Ovary (tissue), 9 donors: ENCODE data around the gene YPEL3. TPM values are rescaled to one million over a fixed set of nuclear protein-coding genes. Genes with fewer than 3 reads are reported as not detected.
"Not testable (repeated sequence)": the region's sequence is repeated elsewhere in the genome, so short reads cannot be mapped to it uniquely, and the experiment has no call there.

Experiments used
- DNase-seq, 5 donors: peaks; one replicate each; pipeline ENCODE4 v3.0.0-alpha.2; 2019 to 2020
- H3K27ac ChIP-seq, 2 donors: fragments of 200-600 bp; one replicate each; pipeline versions ENCODE4 v1.5.1 to v1.8.0; 2019 to 2022
- H3K27me3 ChIP-seq: fragments of 200-600 bp; one replicate; pipeline ENCODE4 v1.8.0; 2022
- H3K36me3 ChIP-seq: fragments of 200-600 bp; sonication (generic); one replicate; pipeline ENCODE4 v1.5.1; 2019
- H3K4me1 ChIP-seq: one replicate; pipeline ENCODE4 v1.8.1; 2013; ENCODE audit warnings: mild to moderate bottlenecking, moderate library complexity; ENCODE audit not compliant: insufficient read depth
- H3K4me3 ChIP-seq: fragments of 200-600 bp; sonication (generic); one replicate; pipeline ENCODE4 v1.5.1; 2017
- H3K9me3 ChIP-seq, 2 donors: fragments of 200-600 bp in 1 of 2; sonication (generic) in 1 of 2; one replicate each; pipeline versions ENCODE4 v1.5.1 to v1.8.1; 2013 to 2019; ENCODE audit warnings: mild to moderate bottlenecking in 1 of 2, moderate library complexity in 1 of 2
- EP300 ChIP-seq: sonication (generic); formaldehyde crosslinking; IDR thresholded peaks from one replicate; pipeline ENCODE4 v1.6.1; 2017; ENCODE audit warnings: antibody characterized with exemption
- POLR2A ChIP-seq: fragments of 450-650 bp; IDR thresholded peaks from one replicate; pipeline ENCODE4 v1.6.1; 2017; ENCODE audit warnings: antibody characterized with exemption, mild to moderate bottlenecking, moderate library complexity
- WGBS, 3 donors: extraction: QIAGEN DNeasy Blood & Tissue Kit in 1 of 3; methylation state at CpG; one replicate each; pipeline versions ENCODE4 v1.1.5 to v1.1.7; 2013 to 2017; 5-methylcytosine and 5-hydroxymethylcytosine counted together
- intact Hi-C, 4 donors: fragments of 100-400 bp; cut with DNase I; formaldehyde crosslinking; loops; one replicate each; pipeline versions ENCODE4 v1.11.0 to v1.15.1; 2022 to 2023
- polyA plus RNA-seq, 2 donors: library from polyadenylated mRNA; stranded (reverse); fragments of 200-250 nt in 1 of 2; fragments of 350-450 nt in 1 of 2; fragmentation: Illumina TruSeq in 1 of 2; extraction: RNeasy Lipid Tissue Mini Kit (QIAGEN cat#74804) in 1 of 2; gene quantifications; one replicate each; pipeline ENCODE4 v1.2.3, GENCODE V29; 2013 to 2014
- total RNA-seq, 7 donors: library from RNA; depleted of rRNA in 2 of 7; stranded (reverse); fragments of >200 nt in 2 of 7; fragmentation: NEBNext Ultra II Directional in 3 of 7; extraction: Animal tissue kit (Norgen Biotek cat#: 25700) in 3 of 7; gene quantifications; one replicate each; pipeline versions ENCODE4 v1.1.0 to v1.2.4, GENCODE V29; 2016 to 2023
- TF ChIP-seq, protein P1 (sequence below), 3 donors: fragments of 450-650 bp in 2 of 3; fragments of 200-600 bp in 1 of 3; IDR thresholded peaks; one replicate each; pipeline versions ENCODE4 v1.5.1 to v1.8.0; 2016 to 2022; ENCODE audit warnings: antibody characterized with exemption in 3 of 3, mild to moderate bottlenecking in 1 of 3
- donor health status: DM: no; HTN: no; CAD: no; lungs with moderate emphysema.
- donor health status: DM: no; HTN: no; CAD: no.
- donor health status: Bipolar disorder and iron deficiency.
- donor health status: DM: yes; HTN: yes; CAD: no.
- donor health status: DM: no; HTN: no; CAD: no.
- donor health status: DM: yes; HTN: yes; CAD: no.

YPEL3 gene
- total and polyA plus RNA-seq, 9 donors: 12.7 to 134 (median 63.1) TPM

- no peak for DNase-seq
- 72 to 75% (median 74%) methylated on average over 8 of the region's 8 CpGs for WGBS, 3 donors
- no peaks in the 10 kb centered on the region for H3K9me3 ChIP-seq
Observed at GRCh38 chr16:30137897-30138296, 41.9 kb upstream of the YPEL3 start.

GRCh38 chr16:30136971-30137605 is 41.1 kb upstream of the YPEL3 start:
- Histone ChIP-seq H3K4me3 (no peak overlapping the region), H3K4me1 (no peaks in the 10 kb centered on the region), H3K9me3 (no peaks in the 10 kb centered on the region), H3K36me3 (no peaks in the 10 kb centered on the region), H3K27ac (no peak overlapping the region), H3K27me3 (no peaks in the 10 kb centered on the region)
- intact Hi-C loops: loop anchor here in 1 of 4 donors (10.0 kb wide), 1 partner anchor 588 kb away; no protein-coding TSS in a partner anchor
- no peak for TF ChIP-seq EP300
- WGBS, 3 donors: 81 to 83% (median 83%) methylated on average over 11 of the region's 11 CpGs
- no peak for DNase-seq

More at GRCh38 chr16:30137897-30138296, 41.9 kb upstream of the YPEL3 start:
- H3K4me1 ChIP-seq: no peaks in the 10 kb centered on the region
- TF ChIP-seq, protein P1, sequence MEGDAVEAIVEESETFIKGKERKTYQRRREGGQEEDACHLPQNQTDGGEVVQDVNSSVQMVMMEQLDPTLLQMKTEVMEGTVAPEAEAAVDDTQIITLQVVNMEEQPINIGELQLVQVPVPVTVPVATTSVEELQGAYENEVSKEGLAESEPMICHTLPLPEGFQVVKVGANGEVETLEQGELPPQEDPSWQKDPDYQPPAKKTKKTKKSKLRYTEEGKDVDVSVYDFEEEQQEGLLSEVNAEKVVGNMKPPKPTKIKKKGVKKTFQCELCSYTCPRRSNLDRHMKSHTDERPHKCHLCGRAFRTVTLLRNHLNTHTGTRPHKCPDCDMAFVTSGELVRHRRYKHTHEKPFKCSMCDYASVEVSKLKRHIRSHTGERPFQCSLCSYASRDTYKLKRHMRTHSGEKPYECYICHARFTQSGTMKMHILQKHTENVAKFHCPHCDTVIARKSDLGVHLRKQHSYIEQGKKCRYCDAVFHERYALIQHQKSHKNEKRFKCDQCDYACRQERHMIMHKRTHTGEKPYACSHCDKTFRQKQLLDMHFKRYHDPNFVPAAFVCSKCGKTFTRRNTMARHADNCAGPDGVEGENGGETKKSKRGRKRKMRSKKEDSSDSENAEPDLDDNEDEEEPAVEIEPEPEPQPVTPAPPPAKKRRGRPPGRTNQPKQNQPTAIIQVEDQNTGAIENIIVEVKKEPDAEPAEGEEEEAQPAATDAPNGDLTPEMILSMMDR (IDR thresholded peaks at IDR 0.05): no peak
- TF ChIP-seq POLR2A (no peak), EP300 (no peak)
- intact Hi-C loops: loop anchor here in 1 of 4 donors (10.0 kb wide), 1 partner anchor 587 kb away; no protein-coding TSS in a partner anchor
- H3K27ac ChIP-seq: no peak overlapping the region
- H3K4me3 ChIP-seq: no peak overlapping the region
- no peaks in the 10 kb centered on the region for H3K27me3 ChIP-seq
- H3K36me3 ChIP-seq: no peaks in the 10 kb centered on the region

DNA sequence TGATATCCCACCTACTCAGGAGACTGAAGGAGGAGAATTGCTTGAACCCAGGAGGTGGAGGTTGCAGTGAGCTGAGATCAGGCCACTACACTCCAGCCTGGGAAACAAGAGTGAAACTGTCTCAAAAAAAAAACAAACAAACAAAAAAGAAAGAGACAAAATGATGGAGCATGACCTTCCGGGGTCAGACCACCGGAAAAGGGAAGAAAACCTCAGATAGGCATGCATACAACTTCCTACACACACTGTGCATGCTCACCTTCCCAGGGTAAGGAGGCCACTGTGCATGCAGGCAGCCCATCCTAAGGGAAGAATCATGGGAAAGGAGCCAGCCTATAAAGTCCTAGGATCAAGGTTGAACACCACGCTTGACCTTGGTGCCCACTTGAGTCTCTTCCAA is 36.6 kb upstream of the YPEL3 start:
- no peak for DNase-seq
- H3K27ac ChIP-seq: no peak overlapping the region
- H3K36me3 ChIP-seq: no peaks in the 10 kb centered on the region
- no peak for TF ChIP-seq POLR2A
- TF ChIP-seq, protein P1 (IDR thresholded peaks at IDR 0.05): no peak
- TF ChIP-seq EP300: no peak
- intact Hi-C loops: loop anchor here in 2 of 4 donors (5.0 to 10.0 kb wide), 2 partner anchors 50 to 592 kb away; partner anchors contain the start of gene CORO1A (in 1 of the 2)
- H3K27me3 ChIP-seq: no peaks in the 10 kb centered on the region
- WGBS, 3 donors: 51 to 54% (median 53%) methylated on average over 3 of the region's 3 CpGs
- no peak overlapping the region for H3K4me3 ChIP-seq
- H3K4me1 ChIP-seq: no peaks in the 10 kb centered on the region
- no peaks in the 10 kb centered on the region for H3K9me3 ChIP-seq

- DNase-seq: no peak
- Histone ChIP-seq H3K9me3 (no peaks in the 10 kb centered on the region), H3K4me3 (no peak overlapping the region), H3K27me3 (no peaks in the 10 kb centered on the region), H3K4me1 (no peaks in the 10 kb centered on the region), H3K36me3 (no peaks in the 10 kb centered on the region), H3K27ac (no peak overlapping the region)
- intact Hi-C loops: loop anchor here in 2 of 4 donors (5.0 to 10.0 kb wide), 2 partner anchors 50 to 593 kb away; partner anchors contain the start of gene CORO1A (in 1 of the 2)
- WGBS, 3 donors: 33 to 35% (median 35%) methylated on average over 4 of the region's 4 CpGs
- no peak for TF ChIP-seq POLR2A
Observed at GRCh38 chr16:30131869-30132475, 36.0 kb upstream of the YPEL3 start.

DNA sequence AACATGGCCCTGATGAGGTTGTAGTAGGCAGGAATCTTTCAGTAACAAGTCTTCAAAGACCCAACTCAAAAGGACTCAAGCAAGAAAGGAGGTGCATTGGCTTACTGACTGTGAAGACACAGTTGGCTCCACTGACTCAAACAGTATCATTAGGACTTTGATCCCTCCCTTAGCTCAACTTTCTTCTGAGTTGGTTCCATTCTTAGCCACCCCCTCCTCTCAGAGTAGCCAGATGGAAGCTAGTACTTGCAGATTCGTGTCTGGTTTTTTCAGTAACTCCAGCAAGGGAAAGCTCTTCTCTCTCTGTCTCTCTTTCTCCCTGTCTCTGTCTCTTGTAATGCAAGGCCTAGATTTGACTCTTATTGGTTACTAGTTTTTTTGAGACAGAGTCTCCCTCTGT is 32.0 kb upstream of the YPEL3 start:
- 71 to 81% (median 80%) methylated on average over 1 of the region's 1 CpG for WGBS, 3 donors
- no peaks in the 10 kb centered on the region for H3K9me3 ChIP-seq
- H3K4me1 ChIP-seq: no peaks in the 10 kb centered on the region
- no peak overlapping the region for H3K4me3 ChIP-seq
- intact Hi-C loops: no loop called here
- no peaks in the 10 kb centered on the region for H3K27me3 ChIP-seq
- no peaks in the 10 kb centered on the region for H3K36me3 ChIP-seq
- TF ChIP-seq, protein P1 (IDR thresholded peaks at IDR 0.05): no peak
- TF ChIP-seq POLR2A (no peak), EP300 (no peak)
- no peak for DNase-seq
- H3K27ac ChIP-seq: no peak overlapping the region

DNA sequence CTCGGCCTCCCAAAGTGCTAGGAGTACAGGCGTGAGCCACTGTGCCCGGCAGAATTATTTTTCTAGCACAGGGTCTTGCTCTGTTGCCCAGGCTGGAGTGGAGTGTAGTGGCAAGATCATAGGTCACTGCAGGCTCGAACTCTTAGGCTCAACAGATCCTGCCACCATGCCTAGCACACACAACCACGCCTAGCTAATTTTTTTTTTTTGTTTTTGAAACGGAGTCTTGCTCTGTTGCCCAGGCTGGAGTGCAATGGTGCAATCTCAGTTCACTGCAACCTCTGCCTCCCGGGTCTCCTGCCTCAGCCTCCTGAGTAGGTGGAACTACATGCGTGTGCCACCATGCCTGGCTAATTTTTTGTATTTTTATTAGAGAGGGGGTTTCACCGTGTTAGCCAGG is 29.7 kb upstream of the YPEL3 start:
- DNase-seq, H3K4me3 ChIP-seq, intact Hi-C loops, H3K27me3 ChIP-seq, H3K36me3 ChIP-seq, H3K4me1 ChIP-seq, H3K9me3 ChIP-seq, H3K27ac ChIP-seq: not testable (repeated sequence)
- 89 to 90% (median 90%) methylated on average over 9 of the region's 9 CpGs for WGBS, 3 donors
